ENCODE measurements around the gene COBL.

- TF ChIP-seq POLR2A (IDR thresholded peaks at IDR 0.05) = no peak
- no peak for TF ChIP-seq CTCF (IDR thresholded peaks at IDR 0.05)
Observed at GRCh38 chr7:51186531-51186930, 130.1 kb downstream of the COBL start.
